DOHH2 (cell line): ENCODE data around the gene CXCR5.

Experiments used
- EZH2phosphoT487 ChIP-seq: fragments of 200-600 bp; sonication (generic); IDR thresholded peaks from 2 replicates; pipeline ENCODE4 v1.6.1; 2017; ENCODE audit warnings: borderline replicate concordance, mild to moderate bottlenecking, antibody characterized with exemption, low read length, moderate library complexity, mixed read lengths
- TF ChIP-seq, protein P1 (sequence below): fragments of 200-600 bp; sonication (generic); IDR thresholded peaks from one replicate; pipeline ENCODE4 v1.5.1; 2014; ENCODE audit warnings: antibody characterized with exemption, mild to moderate bottlenecking, low read depth, low read length; ENCODE audit not compliant: poor library complexity, severe bottlenecking

DNA sequence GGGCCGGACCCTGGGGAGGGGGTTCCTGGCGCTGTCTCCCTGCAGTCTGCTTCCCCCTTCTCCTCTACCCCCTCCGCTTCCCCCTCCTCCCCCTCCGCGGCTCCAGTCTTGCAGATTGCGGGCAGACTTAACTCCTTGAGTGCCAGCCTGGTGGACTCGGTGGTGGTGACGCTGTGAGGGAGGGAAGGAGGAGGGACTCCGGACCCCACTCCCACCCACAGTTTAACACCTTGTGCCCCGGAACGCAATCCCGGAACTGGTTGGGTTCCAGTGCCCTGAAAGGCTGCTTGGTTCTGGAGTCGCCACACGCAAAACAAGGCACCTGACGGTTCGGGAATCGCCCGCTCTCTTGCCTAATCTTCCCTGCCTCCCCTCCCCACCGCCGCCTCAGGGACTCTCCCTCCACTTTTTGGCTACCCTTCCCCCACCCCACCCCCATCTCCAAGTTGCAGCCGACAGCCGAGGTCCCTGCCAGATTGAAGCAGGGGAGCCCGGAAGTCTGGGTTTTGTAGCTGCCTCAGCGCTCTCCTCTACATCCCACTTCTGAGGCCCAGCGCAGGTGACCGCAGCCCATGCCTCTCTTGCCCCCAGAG, 45.9 kb downstream of the CXCR5 start:
- TF ChIP-seq, protein P1, sequence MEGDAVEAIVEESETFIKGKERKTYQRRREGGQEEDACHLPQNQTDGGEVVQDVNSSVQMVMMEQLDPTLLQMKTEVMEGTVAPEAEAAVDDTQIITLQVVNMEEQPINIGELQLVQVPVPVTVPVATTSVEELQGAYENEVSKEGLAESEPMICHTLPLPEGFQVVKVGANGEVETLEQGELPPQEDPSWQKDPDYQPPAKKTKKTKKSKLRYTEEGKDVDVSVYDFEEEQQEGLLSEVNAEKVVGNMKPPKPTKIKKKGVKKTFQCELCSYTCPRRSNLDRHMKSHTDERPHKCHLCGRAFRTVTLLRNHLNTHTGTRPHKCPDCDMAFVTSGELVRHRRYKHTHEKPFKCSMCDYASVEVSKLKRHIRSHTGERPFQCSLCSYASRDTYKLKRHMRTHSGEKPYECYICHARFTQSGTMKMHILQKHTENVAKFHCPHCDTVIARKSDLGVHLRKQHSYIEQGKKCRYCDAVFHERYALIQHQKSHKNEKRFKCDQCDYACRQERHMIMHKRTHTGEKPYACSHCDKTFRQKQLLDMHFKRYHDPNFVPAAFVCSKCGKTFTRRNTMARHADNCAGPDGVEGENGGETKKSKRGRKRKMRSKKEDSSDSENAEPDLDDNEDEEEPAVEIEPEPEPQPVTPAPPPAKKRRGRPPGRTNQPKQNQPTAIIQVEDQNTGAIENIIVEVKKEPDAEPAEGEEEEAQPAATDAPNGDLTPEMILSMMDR = no peak
- TF ChIP-seq EZH2phosphoT487 = no peak
